ENCODE data around the gene DNASE1L2. TPM values are rescaled to one million over a fixed set of nuclear protein-coding genes. Genes with fewer than 3 reads are reported as not detected.

DNASE1L2 gene
- total RNA-seq, 1 experiment from 2014 or later = 3.8 TPM

GRCh38 chr16:2270588-2271470 is 34.6 kb downstream of the DNASE1L2 start:
- DNase-seq (ENCODE audit: low spot score) = no peak

GRCh38 chr16:2271848-2272461 is 35.7 kb downstream of the DNASE1L2 start:
- no peak for DNase-seq (ENCODE audit: low spot score)

- DNase-seq (ENCODE audit: low spot score) = no peak
Observed at GRCh38 chr16:2273484-2273883, 37.2 kb downstream of the DNASE1L2 start.

DNA sequence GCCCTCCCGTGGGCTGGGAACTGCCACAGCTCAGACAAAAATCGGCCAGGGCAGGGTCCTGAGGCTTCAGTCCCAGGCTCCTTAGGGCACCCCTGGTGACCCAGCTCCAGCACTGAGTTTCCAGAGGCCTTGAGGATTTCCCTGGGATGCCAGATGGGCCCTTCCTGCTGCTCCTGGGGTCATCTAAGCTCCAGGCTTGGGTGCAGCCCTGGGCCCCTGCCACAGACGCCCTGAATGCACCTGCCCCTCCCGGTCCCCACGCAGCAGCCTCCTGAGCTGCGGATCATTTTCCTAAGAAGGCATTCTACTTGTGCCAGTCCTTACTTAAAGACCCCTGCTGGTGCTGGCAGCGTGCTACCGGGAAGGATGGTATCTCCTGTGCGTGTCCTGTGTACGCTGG is 37.7 kb downstream of the DNASE1L2 start:
- no peak for DNase-seq (ENCODE audit: low spot score)

- DNase-seq (ENCODE audit: low spot score) = no peak
Observed at GRCh38 chr16:2275476-2276367, 39.5 kb downstream of the DNASE1L2 start.

DNA sequence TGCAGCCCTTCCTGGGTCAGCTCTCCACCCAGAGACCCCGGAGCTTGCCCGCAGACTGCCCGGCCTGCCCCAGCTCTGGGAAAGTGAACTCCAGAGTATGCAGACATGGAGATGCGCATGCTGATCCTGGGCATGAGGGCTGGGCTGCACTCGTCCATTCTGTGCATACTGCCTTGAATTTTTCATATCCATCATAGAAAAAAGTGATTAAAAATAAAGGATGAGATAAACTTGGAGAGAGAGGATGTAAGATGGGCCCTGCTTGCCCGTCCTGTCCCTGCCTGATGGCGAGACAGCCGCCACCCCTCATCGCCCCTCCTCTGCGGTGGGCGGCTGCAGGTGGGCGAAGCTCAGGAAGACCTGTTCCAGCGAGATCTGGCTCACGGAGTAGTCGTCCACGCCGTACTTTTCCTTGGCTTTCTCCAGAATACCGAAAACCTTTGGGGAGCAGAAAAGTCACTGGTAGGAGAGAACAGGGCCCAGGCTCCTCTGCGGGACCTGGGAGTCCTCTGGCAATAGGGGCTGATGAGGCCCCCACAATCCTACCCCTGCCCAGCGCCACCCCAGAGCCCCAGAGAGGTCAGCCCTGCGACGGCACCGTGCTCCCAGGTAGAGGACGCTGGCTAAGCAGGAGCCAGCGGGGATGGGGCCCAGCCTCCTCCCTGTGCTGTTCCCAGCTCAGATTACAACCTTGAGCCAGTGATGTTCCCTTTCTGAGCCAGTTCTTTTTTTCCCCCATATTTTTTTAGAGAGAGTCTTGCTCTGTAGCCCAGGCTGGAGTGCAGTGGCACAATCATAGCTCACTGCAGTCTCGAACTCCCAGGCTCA is 40.3 kb downstream of the DNASE1L2 start:
- DNase-seq (ENCODE audit: low spot score) = no peak

GRCh38 chr16:2277466-2278271 is 41.4 kb downstream of the DNASE1L2 start:
- DNase-seq (ENCODE audit: low spot score) = no peak

DNA sequence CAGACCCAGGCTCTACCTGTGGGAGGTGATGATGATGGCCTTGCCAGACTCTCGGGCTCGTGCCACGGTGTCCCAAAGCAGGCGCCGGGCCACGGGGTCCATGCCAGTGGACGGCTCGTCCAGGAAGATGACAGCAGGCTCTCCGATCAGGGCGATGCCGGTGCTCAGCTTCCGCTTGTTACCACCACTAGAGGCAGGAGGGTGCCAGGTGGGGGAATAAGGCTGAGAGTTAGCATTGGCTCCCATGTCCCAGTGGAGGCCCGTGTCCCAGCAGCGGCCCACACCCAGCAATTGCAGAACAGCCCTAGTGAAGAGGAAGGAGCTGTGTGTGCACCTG is 42.0 kb downstream of the DNASE1L2 start:
- DNase-seq (ENCODE audit: low spot score) = no peak

DNA sequence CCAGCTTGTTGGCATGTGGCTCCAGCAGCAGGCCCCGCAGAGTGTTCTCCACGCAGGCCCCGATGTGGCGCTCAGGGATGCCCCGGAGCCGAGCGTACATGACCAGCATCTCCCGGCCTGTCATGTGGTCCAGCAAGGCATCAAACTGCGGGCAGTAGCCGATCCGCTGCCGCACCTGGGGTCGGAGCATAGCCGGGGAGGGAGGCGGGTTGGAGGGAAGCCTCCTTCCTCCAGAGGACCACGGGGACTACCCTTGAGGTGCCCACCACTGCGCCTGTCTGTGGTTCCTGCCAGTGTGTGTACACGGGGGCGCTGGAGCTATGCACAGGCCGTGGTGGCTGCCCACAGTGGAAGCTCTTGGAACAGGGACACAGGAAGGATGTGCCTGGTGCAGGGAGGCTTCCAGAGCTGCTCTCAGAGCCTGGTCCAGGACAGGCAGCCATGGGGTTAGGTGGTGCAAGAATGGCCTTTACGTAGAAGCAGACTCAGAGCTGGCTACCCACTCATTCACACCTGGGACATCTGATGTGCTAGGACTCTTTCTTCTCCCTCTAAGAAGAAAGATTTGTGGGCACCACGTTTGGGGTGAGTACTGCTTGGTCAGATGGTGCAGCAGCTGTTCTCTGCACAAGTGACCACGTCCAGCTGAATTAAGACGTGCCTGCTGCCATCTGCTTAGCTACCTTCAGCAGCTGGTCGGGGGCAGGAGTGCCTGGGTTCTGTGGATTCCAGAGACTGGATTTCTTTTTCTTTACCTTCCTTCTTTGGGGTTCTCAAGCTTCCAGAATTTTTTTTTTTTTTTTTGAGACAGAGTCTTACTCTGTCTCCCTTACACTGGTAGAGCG is 42.9 kb downstream of the DNASE1L2 start:
- no peak for DNase-seq (ENCODE audit: low spot score)

DNA sequence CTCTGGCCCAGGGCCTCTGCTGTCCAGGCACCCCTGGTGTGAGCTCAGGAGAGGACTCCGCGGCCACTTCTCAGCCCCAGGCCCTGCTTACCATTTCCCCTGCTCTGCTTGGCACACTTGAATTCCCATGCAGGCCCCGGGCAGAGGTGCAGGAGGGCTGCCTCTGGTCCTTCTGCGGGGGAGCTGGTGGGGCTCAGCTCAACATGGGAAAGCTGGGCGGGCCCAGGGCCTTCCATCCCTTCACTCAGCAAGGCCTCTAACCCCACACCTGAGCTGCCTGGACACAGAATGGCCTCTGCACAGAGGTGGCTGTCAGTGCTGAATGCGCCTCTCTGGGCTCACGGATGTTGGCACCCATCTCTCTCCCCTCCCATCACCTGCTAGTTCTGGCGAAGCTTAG is 44.2 kb downstream of the DNASE1L2 start:
- no peak for DNase-seq (ENCODE audit: low spot score)

- no peak for DNase-seq (ENCODE audit: low spot score)
Observed at GRCh38 chr16:2280981-2281542, 44.8 kb downstream of the DNASE1L2 start.

GRCh38 chr16:2282262-2282661 is 46.0 kb downstream of the DNASE1L2 start:
- no peak for DNase-seq (ENCODE audit: low spot score)

- no peak for DNase-seq (ENCODE audit: low spot score)
Observed at GRCh38 chr16:2282866-2283555, 46.8 kb downstream of the DNASE1L2 start.

- no peak for DNase-seq (ENCODE audit: low spot score)
Observed at GRCh38 chr16:2284001-2284770, 47.9 kb downstream of the DNASE1L2 start.

DNA sequence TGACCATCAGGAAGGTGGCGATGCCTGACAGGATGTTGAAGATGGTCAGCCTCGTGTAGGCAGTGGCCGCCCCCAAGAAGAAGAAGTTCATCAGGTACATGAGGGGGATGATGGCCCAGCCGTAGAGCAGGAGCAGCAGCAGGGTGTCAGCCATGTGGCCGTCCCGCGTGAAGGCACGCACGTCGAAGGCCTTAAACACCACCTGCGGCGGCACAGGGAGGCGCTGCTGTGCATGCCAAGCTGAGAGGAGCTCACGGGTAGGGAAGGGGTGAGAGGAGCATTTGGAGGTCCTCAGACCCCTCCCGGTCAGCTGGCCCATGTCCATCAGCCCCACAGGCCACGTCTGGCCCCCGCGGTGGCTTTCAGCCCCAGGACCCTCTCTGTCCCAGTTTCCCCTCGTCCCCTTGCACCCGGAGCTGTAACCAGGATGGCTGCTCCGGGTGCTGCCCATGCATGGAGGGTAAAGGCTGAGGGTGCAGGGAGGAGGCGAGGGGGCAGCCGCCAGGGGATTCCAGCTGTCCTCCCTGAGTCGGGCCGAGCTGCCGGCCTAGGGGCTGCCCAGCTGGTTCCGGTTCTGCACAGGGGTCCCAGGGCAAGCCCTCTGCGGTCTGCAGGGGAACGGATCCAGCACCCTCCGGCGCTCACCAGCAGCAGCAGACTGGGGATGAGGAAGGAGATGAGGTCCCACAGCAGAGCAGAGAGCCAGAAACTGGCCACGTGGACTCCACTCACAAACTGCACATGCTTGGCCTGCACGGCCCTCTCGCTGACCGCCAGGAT is 48.7 kb downstream of the DNASE1L2 start:
- DNase-seq (ENCODE audit: low spot score) = no peak

DNA sequence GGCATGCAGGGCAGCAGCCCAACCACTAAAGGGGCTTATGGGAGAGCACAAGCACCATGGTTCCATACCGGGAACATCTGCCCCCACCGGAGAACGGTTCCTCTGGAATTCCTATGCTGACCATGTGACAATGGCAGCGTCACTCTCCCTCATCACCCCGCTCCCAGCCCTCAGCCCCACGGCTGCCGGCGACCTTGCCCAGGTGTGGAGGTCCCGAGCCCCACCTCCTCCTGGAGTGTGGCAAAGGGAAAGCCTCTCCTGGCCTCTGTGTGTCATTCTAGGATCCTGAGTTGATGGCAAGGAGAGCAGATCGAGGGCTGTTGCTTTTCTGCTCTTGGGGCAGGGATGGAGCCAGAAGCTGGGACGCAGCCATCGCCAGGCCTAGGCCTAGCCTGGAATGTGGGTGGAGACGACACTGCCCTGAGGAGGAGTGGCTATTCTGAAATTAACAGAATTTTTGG is 49.5 kb downstream of the DNASE1L2 start:
- DNase-seq (ENCODE audit: low spot score) = no peak

DNA sequence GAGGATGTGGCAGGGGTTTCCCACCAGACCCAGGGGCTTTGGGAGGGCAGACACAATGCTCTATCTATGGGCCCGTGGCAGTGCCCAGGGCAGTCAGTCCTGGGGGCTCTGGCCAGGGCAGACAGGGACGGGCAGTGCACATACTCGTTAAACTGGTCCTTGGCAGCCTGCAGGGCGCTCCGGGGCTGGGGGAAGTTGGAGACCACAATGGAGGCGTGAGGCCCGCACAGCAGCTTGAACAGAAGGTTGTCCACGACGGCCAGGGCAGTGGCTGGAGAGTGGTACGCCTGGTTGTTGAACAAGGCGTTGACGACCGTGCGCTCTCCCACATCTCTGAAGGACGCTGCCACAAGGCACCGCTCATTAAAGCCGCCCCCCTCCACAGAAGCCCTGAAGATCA is 50.3 kb downstream of the DNASE1L2 start:
- DNase-seq (ENCODE audit: low spot score) = no peak

All from A172 (cell line).